Adrenal gland (tissue), 12 donors: ENCODE results near the gene ROBO2. TPM values are rescaled to one million over a fixed set of nuclear protein-coding genes. Genes with fewer than 3 reads are reported as not detected.

Experiments
- DNase-seq, 7 donors: peaks; one replicate each; pipeline ENCODE4 v3.0.0-alpha.2; 2019 to 2020
- H3K27ac ChIP-seq, 5 donors: fragments of 200-600 bp; sonication (generic) in 4 of 5; 1 replicate in 3 of 5; 2 replicates in 2 of 5; pipeline versions ENCODE4 v1.5.1 to v1.8.0; 2016 to 2020; ENCODE audit warnings: mild to moderate bottlenecking in 1 of 5
- H3K27me3 ChIP-seq: fragments of 200-600 bp; 2 replicates; pipeline ENCODE4 v1.8.0; 2021
- H3K36me3 ChIP-seq, 2 donors: fragments of 200-600 bp; replicated peaks in 1 of 2; 1 replicate in 1 of 2; 2 replicates in 1 of 2; pipeline versions ENCODE4 v1.5.1 to v1.8.0; 2018 to 2022
- H3K4me1 ChIP-seq, 2 donors: fragments of 200-600 bp; replicated peaks in 1 of 2; 1 replicate in 1 of 2; 2 replicates in 1 of 2; pipeline versions ENCODE4 v1.5.1 to v1.8.0; 2018 to 2021
- H3K4me3 ChIP-seq, 4 donors: fragments of 200-600 bp; sonication (generic) in 3 of 4; one replicate each; pipeline ENCODE4 v1.5.1; 2016 to 2018
- H3K9me3 ChIP-seq, 3 donors: fragments of 200-600 bp; sonication (generic) in 1 of 3; replicated peaks in 1 of 3; 1 replicate in 2 of 3; 2 replicates in 1 of 3; pipeline versions ENCODE4 v1.5.1 to v1.8.0; 2016 to 2021
- POLR2A ChIP-seq, 2 donors: fragments of 450-650 bp; IDR thresholded peaks; one replicate each; pipeline ENCODE4 v1.6.1; 2017; ENCODE audit warnings: antibody characterized with exemption in 2 of 2, mild to moderate bottlenecking in 2 of 2, moderate library complexity in 1 of 2
- WGBS, 4 donors: extraction: QIAGEN DNeasy Blood & Tissue Kit in 2 of 4; methylation state at CpG; one replicate each; pipeline versions ENCODE4 v1.1.5 to v1.1.7; 2013 to 2017; 5-methylcytosine and 5-hydroxymethylcytosine counted together
- intact Hi-C, 2 donors: fragments of 100-400 bp; cut with DNase I; formaldehyde crosslinking; loops; one replicate each; pipeline versions ENCODE4 v1.14.1 to v1.15.0; 2022 to 2023
- polyA plus RNA-seq, 3 donors: library from polyadenylated mRNA; stranded (reverse); fragments of 200-250 nt in 2 of 3; fragments of 350-450 nt in 1 of 3; fragmentation: Illumina TruSeq in 1 of 3; extraction: RNeasy Lipid Tissue Mini Kit (QIAGEN cat#74804) in 1 of 3; gene quantifications; one replicate each; pipeline ENCODE4 v1.2.3, GENCODE V29; 2013 to 2014
- total RNA-seq, 9 donors: library from RNA; depleted of rRNA in 4 of 9; stranded (reverse); fragments of >200 nt in 4 of 9; fragments of 120-200 nt in 1 of 9; fragmentation: NEBNext Ultra II Directional in 1 of 9; extraction: Animal tissue kit (Norgen Biotek cat#: 25700) in 1 of 9; gene quantifications; one replicate each; pipeline versions ENCODE4 v1.1.0 to v1.2.4, GENCODE V29; 2013 to 2023
- TF ChIP-seq, protein P1 (sequence below), 6 experiments: fragments of 450-650 bp in 4 of 6; fragments of 200-600 bp in 2 of 6; sonication (generic) in 1 of 6; IDR thresholded peaks; 1 replicate in 5 of 6; 2 replicates in 1 of 6; pipeline versions ENCODE4 v1.5.1 to v1.8.0; 2016 to 2021; ENCODE audit warnings: antibody characterized with exemption in 6 of 6, mild to moderate bottlenecking in 2 of 6, moderate library complexity in 1 of 6
- donor health status: healthy with polysubstance abuse.
- donor health status: Bipolar disorder and iron deficiency.
- donor health status: DM: yes; HTN: yes; CAD: no.
- donor health status: DM: no; HTN: no; CAD: no.
- donor health status: DM: no; HTN: no; CAD: no.
- donor health status: DM: yes; HTN: yes; CAD: no.

Gene ROBO2
- total and polyA plus RNA-seq, 12 donors, result 0.30 to 9.9 (median 2.5) TPM; not detected in 1

DNA sequence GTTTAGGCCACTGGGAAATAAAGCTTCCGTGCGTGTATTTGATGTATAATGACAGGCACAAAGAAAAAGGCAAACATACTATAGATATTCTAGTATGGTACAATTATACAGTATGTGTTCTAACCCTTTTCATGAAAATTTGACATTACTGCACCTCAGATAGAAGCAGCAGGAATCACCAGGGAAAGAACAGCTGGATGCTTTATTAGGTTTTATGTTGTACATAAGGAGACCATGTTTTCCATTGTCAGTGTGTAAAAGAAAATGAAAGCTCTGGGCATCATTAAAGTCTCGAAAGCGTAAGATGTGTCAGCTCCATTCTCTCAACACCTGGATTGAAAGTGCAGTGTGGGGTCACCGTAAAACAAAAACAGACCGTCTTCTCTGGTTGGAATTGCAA lies 302.1 kb downstream of the ROBO2 start:
- WGBS, 4 donors, result 87 to 95% (median 92%) methylated on average over 6 of the region's 6 CpGs
- TF ChIP-seq, protein P1, sequence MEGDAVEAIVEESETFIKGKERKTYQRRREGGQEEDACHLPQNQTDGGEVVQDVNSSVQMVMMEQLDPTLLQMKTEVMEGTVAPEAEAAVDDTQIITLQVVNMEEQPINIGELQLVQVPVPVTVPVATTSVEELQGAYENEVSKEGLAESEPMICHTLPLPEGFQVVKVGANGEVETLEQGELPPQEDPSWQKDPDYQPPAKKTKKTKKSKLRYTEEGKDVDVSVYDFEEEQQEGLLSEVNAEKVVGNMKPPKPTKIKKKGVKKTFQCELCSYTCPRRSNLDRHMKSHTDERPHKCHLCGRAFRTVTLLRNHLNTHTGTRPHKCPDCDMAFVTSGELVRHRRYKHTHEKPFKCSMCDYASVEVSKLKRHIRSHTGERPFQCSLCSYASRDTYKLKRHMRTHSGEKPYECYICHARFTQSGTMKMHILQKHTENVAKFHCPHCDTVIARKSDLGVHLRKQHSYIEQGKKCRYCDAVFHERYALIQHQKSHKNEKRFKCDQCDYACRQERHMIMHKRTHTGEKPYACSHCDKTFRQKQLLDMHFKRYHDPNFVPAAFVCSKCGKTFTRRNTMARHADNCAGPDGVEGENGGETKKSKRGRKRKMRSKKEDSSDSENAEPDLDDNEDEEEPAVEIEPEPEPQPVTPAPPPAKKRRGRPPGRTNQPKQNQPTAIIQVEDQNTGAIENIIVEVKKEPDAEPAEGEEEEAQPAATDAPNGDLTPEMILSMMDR (IDR thresholded peaks at IDR 0.05), result no peak
- TF ChIP-seq POLR2A (IDR thresholded peaks at IDR 0.05), result no peak

DNA sequence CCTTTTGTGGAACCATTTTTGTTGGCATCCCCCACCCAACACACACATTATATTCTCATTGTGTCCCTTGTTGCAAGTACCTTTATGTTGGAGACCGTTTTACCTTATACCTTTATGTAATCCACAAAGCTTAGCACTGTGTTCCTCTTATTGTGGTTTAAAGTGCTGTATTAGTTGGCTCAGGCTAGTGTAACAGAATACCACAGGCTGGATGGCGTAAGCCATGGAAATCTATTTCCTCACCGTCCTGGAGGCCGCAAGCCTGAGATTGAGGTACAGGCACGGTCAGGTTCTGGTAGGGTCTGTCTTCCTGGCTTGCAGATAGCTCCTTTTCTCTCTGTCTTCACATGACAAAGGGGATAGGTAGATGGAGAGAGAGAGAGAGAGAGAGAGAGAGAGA lies 302.8 kb downstream of the ROBO2 start:
- no peak for DNase-seq
- no peaks in the 10 kb centered on the region for H3K9me3 ChIP-seq
- intact Hi-C loops, result no loop called here
- no peak overlapping the region for H3K27ac ChIP-seq
- TF ChIP-seq, protein P1 (IDR thresholded peaks at IDR 0.05), result no peak
- no peak for TF ChIP-seq POLR2A (IDR thresholded peaks at IDR 0.05)
- no peak overlapping the region for H3K4me3 ChIP-seq
- H3K4me1 ChIP-seq, result no peaks in the 10 kb centered on the region
- H3K36me3 ChIP-seq, result no peaks in the 10 kb centered on the region
- 83 to 90% (median 86%) methylated on average over 5 of the region's 5 CpGs for WGBS, 4 donors
- no peaks in the 10 kb centered on the region for H3K27me3 ChIP-seq

More for the DNA sequence above, 302.1 kb downstream of the ROBO2 start:
- intact Hi-C loops, result no loop called here
- Histone ChIP-seq H3K36me3 (no peaks in the 10 kb centered on the region), H3K4me1 (no peaks in the 10 kb centered on the region), H3K9me3 (no peaks in the 10 kb centered on the region), H3K27me3 (no peaks in the 10 kb centered on the region), H3K4me3 (no peak overlapping the region), H3K27ac (no peak overlapping the region)
- DNase-seq, result no peak

DNA sequence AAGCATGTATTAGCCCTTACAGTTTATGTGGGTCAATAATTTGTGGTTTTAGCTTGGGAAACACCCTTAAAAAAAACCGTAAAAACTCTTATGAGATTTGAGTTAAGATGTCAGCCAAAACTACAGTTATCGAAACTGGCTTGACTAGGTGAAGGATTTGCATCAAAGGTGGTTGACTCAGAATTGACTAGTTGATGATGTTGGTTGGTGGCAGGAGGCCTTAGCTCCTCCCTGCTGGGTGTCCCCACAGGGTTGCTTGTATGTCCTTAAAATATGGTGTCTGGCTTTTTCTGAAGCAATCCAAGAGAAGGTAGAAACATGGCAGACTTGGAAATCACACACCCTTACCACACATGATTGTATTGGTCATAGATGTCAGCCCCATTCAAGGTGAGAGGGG lies 305.1 kb downstream of the ROBO2 start:
- no peak for DNase-seq
- 85 to 91% (median 87%) methylated on average over 2 of the region's 2 CpGs for WGBS, 4 donors
- Histone ChIP-seq H3K27ac (no peak overlapping the region), H3K27me3 (no peaks in the 10 kb centered on the region), H3K9me3 (no peaks in the 10 kb centered on the region), H3K4me1 (no peaks in the 10 kb centered on the region), H3K36me3 (no peaks in the 10 kb centered on the region), H3K4me3 (no peak overlapping the region)
- TF ChIP-seq, protein P1 (IDR thresholded peaks at IDR 0.05), result no peak
- no peak for TF ChIP-seq POLR2A (IDR thresholded peaks at IDR 0.05)
- intact Hi-C loops, result no loop called here

DNA sequence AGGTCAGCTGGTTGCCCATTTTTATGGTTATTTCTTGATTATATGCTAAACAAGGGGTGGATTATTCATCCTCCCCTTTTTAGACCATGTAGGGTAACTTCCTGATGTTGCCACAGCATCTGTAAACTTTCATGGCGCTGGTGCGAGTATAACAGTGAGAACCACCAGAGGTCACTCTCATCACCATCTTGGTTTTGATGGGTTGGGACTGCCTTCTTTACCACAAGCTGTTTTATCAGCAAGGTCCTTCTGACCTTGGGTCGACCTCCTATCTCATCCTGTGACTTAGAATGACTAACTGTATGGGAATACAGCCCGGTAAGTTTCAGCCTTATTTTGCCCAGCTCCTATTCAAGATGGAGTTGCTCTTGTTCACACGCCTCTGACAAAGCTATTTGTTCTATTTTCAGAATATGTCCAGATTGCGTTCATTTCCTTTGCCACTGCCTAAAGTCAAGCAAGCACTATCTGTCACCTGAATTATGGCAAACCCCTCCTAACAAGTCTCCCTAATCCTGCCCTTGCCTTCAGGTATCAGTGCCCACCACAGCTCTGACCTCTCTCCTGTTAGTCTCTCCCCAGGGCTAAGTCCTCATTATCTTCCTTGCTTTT lies 308.5 kb downstream of the ROBO2 start:
- Histone ChIP-seq H3K27ac (no peak overlapping the region), H3K27me3 (no peaks in the 10 kb centered on the region), H3K4me1 (no peaks in the 10 kb centered on the region), H3K4me3 (no peak overlapping the region), H3K9me3 (no peaks in the 10 kb centered on the region), H3K36me3 (no peaks in the 10 kb centered on the region)
- intact Hi-C loops, result no loop called here
- TF ChIP-seq POLR2A (IDR thresholded peaks at IDR 0.05), result no peak
- TF ChIP-seq, protein P1 (IDR thresholded peaks at IDR 0.05), result peak; percentile 32 to 54 (median 50)
- DNase-seq, result peak; percentile 51 to 79 (median 73)
- WGBS, 4 donors, result 32 to 37% (median 36%) methylated on average over 6 of the region's 6 CpGs
